ENCODE results near the gene RIMBP3B. TPM values are rescaled to one million over a fixed set of nuclear protein-coding genes. Genes with fewer than 3 reads are reported as not detected.
"Not testable (repeated sequence)": the region's sequence is repeated elsewhere in the genome, so short reads cannot be mapped to it uniquely, and the experiment has no call there.

RIMBP3B gene
- total and polyA plus RNA-seq, 4 donors: 0.66 TPM; not detected in 3

- intact Hi-C loops (cut with DNase I); H3K27ac ChIP-seq (ENCODE audit: low read depth in 1 of 2, low read length in 2 of 2); H3K4me3 ChIP-seq (ENCODE audit: low read length in 2 of 2); H3K9me3 ChIP-seq (ENCODE audit: control insufficient read depth, low read length); H3K36me3 ChIP-seq (ENCODE audit: control insufficient read depth in 1 of 2, insufficient read depth in 2 of 2, low read length in 1 of 2); DNase-seq; H3K27me3 ChIP-seq (ENCODE audit: control insufficient read depth in 1 of 2, insufficient read depth in 2 of 2, low read length in 1 of 2); H3K4me1 ChIP-seq (ENCODE audit: control insufficient read depth in 1 of 2, insufficient read depth in 2 of 2, low read length in 2 of 2); ATAC-seq (ENCODE audit: low FRiP score): not testable (repeated sequence)
- 84 to 87% methylated on average over 3 to 4 of the region's 12 CpGs for WGBS, 2 donors
Observed at GRCh38 chr22:21368603-21369310, 14.8 kb upstream of the RIMBP3B start.

- ATAC-seq (ENCODE audit: low FRiP score); DNase-seq; H3K4me1 ChIP-seq (ENCODE audit: control insufficient read depth in 1 of 2, insufficient read depth in 2 of 2, low read length in 2 of 2); H3K27ac ChIP-seq (ENCODE audit: low read depth in 1 of 2, low read length in 2 of 2); H3K9me3 ChIP-seq (ENCODE audit: control insufficient read depth, low read length); H3K27me3 ChIP-seq (ENCODE audit: control insufficient read depth in 1 of 2, insufficient read depth in 2 of 2, low read length in 1 of 2); H3K4me3 ChIP-seq (ENCODE audit: low read length in 2 of 2); H3K36me3 ChIP-seq (ENCODE audit: control insufficient read depth in 1 of 2, insufficient read depth in 2 of 2, low read length in 1 of 2); intact Hi-C loops (cut with DNase I): not testable (repeated sequence)
- no CpG with 5 or more reads among the region's 4 CpGs for WGBS, 2 donors
Observed at GRCh38 chr22:21375880-21376279, 7.7 kb upstream of the RIMBP3B start.

GRCh38 chr22:21384468-21385357 lies 1.2 kb downstream of the RIMBP3B start:
- no CpG with 5 or more reads among the region's 79 CpGs for WGBS, 2 donors
- H3K27me3 ChIP-seq (ENCODE audit: control insufficient read depth in 1 of 2, insufficient read depth in 2 of 2, low read length in 1 of 2); H3K4me3 ChIP-seq (ENCODE audit: low read length in 2 of 2); H3K9me3 ChIP-seq (ENCODE audit: control insufficient read depth, low read length); H3K36me3 ChIP-seq (ENCODE audit: control insufficient read depth in 1 of 2, insufficient read depth in 2 of 2, low read length in 1 of 2); DNase-seq; H3K27ac ChIP-seq (ENCODE audit: low read depth in 1 of 2, low read length in 2 of 2); H3K4me1 ChIP-seq (ENCODE audit: control insufficient read depth in 1 of 2, insufficient read depth in 2 of 2, low read length in 2 of 2); intact Hi-C loops (cut with DNase I): not testable (repeated sequence)
- peak; percentile 72 for ATAC-seq (ENCODE audit: low FRiP score)

- peak; percentile 84 for ATAC-seq (ENCODE audit: low FRiP score)
- DNase-seq; H3K27ac ChIP-seq (ENCODE audit: low read depth in 1 of 2, low read length in 2 of 2); H3K9me3 ChIP-seq (ENCODE audit: control insufficient read depth, low read length); H3K36me3 ChIP-seq (ENCODE audit: control insufficient read depth in 1 of 2, insufficient read depth in 2 of 2, low read length in 1 of 2); H3K27me3 ChIP-seq (ENCODE audit: control insufficient read depth in 1 of 2, insufficient read depth in 2 of 2, low read length in 1 of 2); H3K4me1 ChIP-seq (ENCODE audit: control insufficient read depth in 1 of 2, insufficient read depth in 2 of 2, low read length in 2 of 2); intact Hi-C loops (cut with DNase I); H3K4me3 ChIP-seq (ENCODE audit: low read length in 2 of 2): not testable (repeated sequence)
- no CpG with 5 or more reads among the region's 7 CpGs for WGBS, 2 donors
Observed at GRCh38 chr22:21389480-21389879, 5.9 kb downstream of the RIMBP3B start.

- H3K27me3 ChIP-seq (ENCODE audit: control insufficient read depth in 1 of 2, insufficient read depth in 2 of 2, low read length in 1 of 2); H3K4me3 ChIP-seq (ENCODE audit: low read length in 2 of 2); H3K36me3 ChIP-seq (ENCODE audit: control insufficient read depth in 1 of 2, insufficient read depth in 2 of 2, low read length in 1 of 2); H3K9me3 ChIP-seq (ENCODE audit: control insufficient read depth, low read length); DNase-seq; H3K4me1 ChIP-seq (ENCODE audit: control insufficient read depth in 1 of 2, insufficient read depth in 2 of 2, low read length in 2 of 2); H3K27ac ChIP-seq (ENCODE audit: low read depth in 1 of 2, low read length in 2 of 2); intact Hi-C loops (cut with DNase I); ATAC-seq (ENCODE audit: low FRiP score): not testable (repeated sequence)
- no CpG with 5 or more reads among the region's 9 CpGs for WGBS, 2 donors
Observed at GRCh38 chr22:21390013-21390412, 6.5 kb downstream of the RIMBP3B start.

- H3K36me3 ChIP-seq (ENCODE audit: control insufficient read depth in 1 of 2, insufficient read depth in 2 of 2, low read length in 1 of 2): not testable (repeated sequence)
- WGBS, 2 donors: no CpG with 5 or more reads among the region's 7 CpGs
Observed at GRCh38 chr22:21394613-21395012, 11.1 kb downstream of the RIMBP3B start.

GRCh38 chr22:21401197-21401969 lies 17.8 kb downstream of the RIMBP3B start:
- ATAC-seq (ENCODE audit: low FRiP score); H3K36me3 ChIP-seq (ENCODE audit: control insufficient read depth in 1 of 2, insufficient read depth in 2 of 2, low read length in 1 of 2); DNase-seq; intact Hi-C loops (cut with DNase I); H3K4me3 ChIP-seq (ENCODE audit: low read length in 2 of 2); H3K4me1 ChIP-seq (ENCODE audit: control insufficient read depth in 1 of 2, insufficient read depth in 2 of 2, low read length in 2 of 2); H3K27me3 ChIP-seq (ENCODE audit: control insufficient read depth in 1 of 2, insufficient read depth in 2 of 2, low read length in 1 of 2); H3K9me3 ChIP-seq (ENCODE audit: control insufficient read depth, low read length); H3K27ac ChIP-seq (ENCODE audit: low read depth in 1 of 2, low read length in 2 of 2): not testable (repeated sequence)
- WGBS, 2 donors: no CpG with 5 or more reads among the region's 21 CpGs

More at GRCh38 chr22:21394613-21395012, 11.1 kb downstream of the RIMBP3B start:
- H3K27me3 ChIP-seq (ENCODE audit: control insufficient read depth in 1 of 2, insufficient read depth in 2 of 2, low read length in 1 of 2); ATAC-seq (ENCODE audit: low FRiP score); H3K9me3 ChIP-seq (ENCODE audit: control insufficient read depth, low read length); H3K4me1 ChIP-seq (ENCODE audit: control insufficient read depth in 1 of 2, insufficient read depth in 2 of 2, low read length in 2 of 2); DNase-seq; intact Hi-C loops (cut with DNase I); H3K27ac ChIP-seq (ENCODE audit: low read depth in 1 of 2, low read length in 2 of 2); H3K4me3 ChIP-seq (ENCODE audit: low read length in 2 of 2): not testable (repeated sequence)

GRCh38 chr22:21402763-21403314 lies 19.3 kb downstream of the RIMBP3B start:
- WGBS, 2 donors: 100% methylated on average over 1 of the region's 5 CpGs
- H3K27me3 ChIP-seq (ENCODE audit: control insufficient read depth in 1 of 2, insufficient read depth in 2 of 2, low read length in 1 of 2); DNase-seq; H3K36me3 ChIP-seq (ENCODE audit: control insufficient read depth in 1 of 2, insufficient read depth in 2 of 2, low read length in 1 of 2); H3K4me1 ChIP-seq (ENCODE audit: control insufficient read depth in 1 of 2, insufficient read depth in 2 of 2, low read length in 2 of 2); H3K27ac ChIP-seq (ENCODE audit: low read depth in 1 of 2, low read length in 2 of 2); H3K4me3 ChIP-seq (ENCODE audit: low read length in 2 of 2); H3K9me3 ChIP-seq (ENCODE audit: control insufficient read depth, low read length); intact Hi-C loops (cut with DNase I); ATAC-seq (ENCODE audit: low FRiP score): not testable (repeated sequence)
